Esophagus muscularis mucosa (tissue), 4 donors: Measurements from ENCODE around the gene MEIOB. TPM values are rescaled to one million over a fixed set of nuclear protein-coding genes. Genes with fewer than 3 reads are reported as not detected.

ENCODE experiments used
- DNase-seq: peaks from one replicate; pipeline ENCODE4 v3.0.0-alpha.2; 2017; ENCODE audit errors: extremely low spot score
- H3K27ac ChIP-seq, 4 donors: fragments of 200-600 bp; sonication (generic); replicated peaks in 1 of 4; 1 replicate in 3 of 4; 2 replicates in 1 of 4; pipeline ENCODE4 v1.5.1; 2016 to 2019; ENCODE audit warnings: mild to moderate bottlenecking in 1 of 4
- H3K27me3 ChIP-seq, 4 donors: fragments of 200-600 bp; sonication (generic); one replicate each; pipeline versions ENCODE4 v1.5.1 to v1.6.0; 2016 to 2019
- H3K36me3 ChIP-seq, 4 donors: fragments of 200-600 bp; sonication (generic); one replicate each; pipeline ENCODE4 v1.5.1; 2016 to 2019
- H3K4me1 ChIP-seq, 4 donors: fragments of 200-600 bp; sonication (generic); one replicate each; pipeline ENCODE4 v1.5.1; 2016 to 2019
- H3K4me3 ChIP-seq, 4 donors: fragments of 200-600 bp; sonication (generic); 1 replicate in 2 of 4; 2 replicates in 2 of 4; pipeline ENCODE4 v1.5.1; 2016 to 2019; ENCODE audit warnings: mild to moderate bottlenecking in 4 of 4, moderate library complexity in 1 of 4
- H3K9me3 ChIP-seq, 4 donors: fragments of 200-600 bp; sonication (generic); 1 replicate in 3 of 4; 2 replicates in 1 of 4; pipeline ENCODE4 v1.5.1; 2016 to 2019
- EP300 ChIP-seq: sonication (generic); formaldehyde crosslinking; IDR thresholded peaks from one replicate; pipeline ENCODE4 v1.6.1; 2017; ENCODE audit warnings: antibody characterized with exemption
- POLR2A ChIP-seq: fragments of 450-650 bp; IDR thresholded peaks from one replicate; pipeline ENCODE4 v1.6.1; 2017; ENCODE audit warnings: antibody characterized with exemption, moderate library complexity, mild to moderate bottlenecking, low read depth
- POLR2AphosphoS5 ChIP-seq, 2 donors: sonication (generic); formaldehyde crosslinking; IDR thresholded peaks; one replicate each; pipeline ENCODE4 v1.6.1; 2017; ENCODE audit warnings: antibody characterized with exemption in 2 of 2
- WGBS: methylation state at CpG from one replicate; pipeline ENCODE4 v1.1.5; 2018; 5-methylcytosine and 5-hydroxymethylcytosine counted together
- intact Hi-C: fragments of 100-400 bp; cut with DNase I; formaldehyde crosslinking; loops from one replicate; pipeline ENCODE4 v1.15.1; 2023
- total RNA-seq, 4 donors: library from RNA; depleted of rRNA; stranded (reverse); fragments of >200 nt; gene quantifications; one replicate each; pipeline versions ENCODE4 v1.1.0 to v1.2.1, GENCODE V29; 2016
- TF ChIP-seq, protein P1 (sequence below), 3 experiments: fragments of 200-600 bp in 2 of 3; fragments of 450-650 bp in 1 of 3; sonication (generic) in 2 of 3; IDR thresholded peaks; one replicate each; pipeline ENCODE4 v1.5.1; 2017 to 2019; ENCODE audit warnings: antibody characterized with exemption in 3 of 3, mild to moderate bottlenecking in 2 of 3, moderate library complexity in 1 of 3

Gene MEIOB
- total RNA-seq, 4 donors from 2014 or later: not detected

DNA sequence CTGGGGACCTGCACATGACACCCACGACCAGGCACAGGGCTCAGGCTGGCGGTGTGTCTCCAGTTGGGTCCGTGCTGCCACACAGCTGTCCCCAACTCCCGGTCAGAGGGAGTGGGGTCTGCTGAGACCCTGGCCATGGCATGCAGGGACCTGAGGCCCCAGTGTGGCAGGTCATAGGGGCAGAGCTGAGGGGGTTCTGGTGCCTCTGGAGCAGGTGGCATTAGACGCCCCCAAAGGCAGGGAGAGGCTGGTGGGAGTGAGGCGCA lies 85.0 kb downstream of the MEIOB start:
- Histone ChIP-seq H3K36me3 (peaks cover 15 to 71% (median 69%) of the 10 kb centered on the region in 4 donors), H3K4me3 (no peak overlapping the region), H3K9me3 (no peaks in the 10 kb centered on the region), H3K4me1 (peaks cover 12 to 44% (median 28%) of the 10 kb centered on the region in 4 donors), H3K27me3 (no peaks in the 10 kb centered on the region), H3K27ac (no peak overlapping the region)
- no peak for DNase-seq
- TF ChIP-seq POLR2AphosphoS5 (IDR thresholded peaks at IDR 0.05) (no peak), POLR2A (no peak), EP300 (no peak)
- TF ChIP-seq, protein P1, sequence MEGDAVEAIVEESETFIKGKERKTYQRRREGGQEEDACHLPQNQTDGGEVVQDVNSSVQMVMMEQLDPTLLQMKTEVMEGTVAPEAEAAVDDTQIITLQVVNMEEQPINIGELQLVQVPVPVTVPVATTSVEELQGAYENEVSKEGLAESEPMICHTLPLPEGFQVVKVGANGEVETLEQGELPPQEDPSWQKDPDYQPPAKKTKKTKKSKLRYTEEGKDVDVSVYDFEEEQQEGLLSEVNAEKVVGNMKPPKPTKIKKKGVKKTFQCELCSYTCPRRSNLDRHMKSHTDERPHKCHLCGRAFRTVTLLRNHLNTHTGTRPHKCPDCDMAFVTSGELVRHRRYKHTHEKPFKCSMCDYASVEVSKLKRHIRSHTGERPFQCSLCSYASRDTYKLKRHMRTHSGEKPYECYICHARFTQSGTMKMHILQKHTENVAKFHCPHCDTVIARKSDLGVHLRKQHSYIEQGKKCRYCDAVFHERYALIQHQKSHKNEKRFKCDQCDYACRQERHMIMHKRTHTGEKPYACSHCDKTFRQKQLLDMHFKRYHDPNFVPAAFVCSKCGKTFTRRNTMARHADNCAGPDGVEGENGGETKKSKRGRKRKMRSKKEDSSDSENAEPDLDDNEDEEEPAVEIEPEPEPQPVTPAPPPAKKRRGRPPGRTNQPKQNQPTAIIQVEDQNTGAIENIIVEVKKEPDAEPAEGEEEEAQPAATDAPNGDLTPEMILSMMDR (IDR thresholded peaks at IDR 0.05): no peak
- intact Hi-C loops: loop anchor here (5.0 kb wide), 1 partner anchor 35 kb away; no protein-coding TSS in a partner anchor
- 73% methylated on average over 5 of the region's 6 CpGs for WGBS

DNA sequence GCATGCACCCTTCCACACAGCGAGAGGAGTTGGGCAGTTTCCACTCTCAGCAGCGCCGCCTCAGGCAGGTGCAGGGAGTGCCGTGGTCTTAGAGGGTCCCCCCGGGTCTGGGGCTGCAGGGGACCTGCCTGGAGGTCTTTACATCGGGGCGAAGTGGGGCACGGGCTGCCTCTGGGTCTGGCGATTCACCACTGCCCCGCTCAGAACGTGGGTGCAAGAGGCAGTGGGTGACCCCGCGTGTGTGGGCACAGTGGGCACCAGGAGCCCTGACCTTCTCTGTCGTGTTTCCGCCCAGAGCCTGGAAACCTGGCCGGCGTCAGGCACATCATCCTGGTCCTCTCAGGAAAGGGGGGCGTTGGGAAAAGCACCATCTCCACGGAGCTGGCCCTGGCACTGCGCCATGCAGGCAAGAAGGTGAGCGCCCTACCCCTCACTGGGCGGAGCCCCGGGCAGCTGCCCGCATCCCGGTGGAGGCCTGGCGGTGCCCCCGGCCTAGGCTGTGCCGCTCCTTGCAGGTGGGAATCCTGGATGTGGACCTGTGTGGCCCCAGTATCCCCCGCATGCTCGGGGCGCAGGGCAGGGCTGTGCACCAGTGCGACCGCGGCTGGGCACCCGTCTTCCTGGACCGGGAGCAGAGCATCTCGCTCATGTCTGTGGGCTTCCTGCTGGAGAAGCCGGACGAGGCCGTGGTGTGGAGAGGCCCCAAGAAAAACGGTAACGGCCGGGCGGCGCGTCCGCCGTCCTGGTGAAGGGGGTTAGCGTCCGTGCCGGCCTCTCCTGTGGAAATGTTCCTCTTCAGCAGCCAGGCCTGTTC lies 85.5 kb downstream of the MEIOB start:
- Histone ChIP-seq H3K4me1 (peaks cover 15 to 49% (median 31%) of the 10 kb centered on the region in 4 donors), H3K27me3 (no peaks in the 10 kb centered on the region), H3K9me3 (no peaks in the 10 kb centered on the region), H3K36me3 (peaks cover 15 to 66% (median 63%) of the 10 kb centered on the region in 4 donors), H3K4me3 (no peak overlapping the region), H3K27ac (no peak overlapping the region)
- 87% methylated on average over 29 of the region's 51 CpGs for WGBS
- DNase-seq: no peak
- TF ChIP-seq EP300 (no peak), POLR2A (no peak), POLR2AphosphoS5 (IDR thresholded peaks at IDR 0.05) (no peak)
- TF ChIP-seq, protein P1 (IDR thresholded peaks at IDR 0.05): no peak
- intact Hi-C loops: loop anchor here (5.0 kb wide), 1 partner anchor 36 kb away; no protein-coding TSS in a partner anchor

DNA sequence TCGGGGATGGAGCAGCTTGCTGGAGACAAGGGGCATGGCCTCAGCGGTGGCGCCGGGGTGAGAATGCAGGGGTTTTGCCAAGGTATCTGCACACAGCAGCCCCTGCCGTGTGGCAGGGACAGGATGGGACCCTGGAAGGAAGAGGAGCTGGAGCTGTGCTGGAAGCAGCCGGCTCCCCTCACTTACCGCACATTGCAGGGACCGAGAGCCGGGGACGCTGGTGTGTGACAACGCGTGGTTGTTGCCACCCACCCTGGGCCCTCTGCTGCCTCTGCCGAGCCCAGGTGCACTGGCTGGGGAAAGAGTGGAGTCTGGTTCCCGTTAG lies 86.2 kb downstream of the MEIOB start:
- Histone ChIP-seq H3K36me3 (peaks cover 15 to 63% (median 62%) of the 10 kb centered on the region in 4 donors), H3K9me3 (no peaks in the 10 kb centered on the region), H3K27ac (no peak overlapping the region), H3K4me3 (no peak overlapping the region), H3K27me3 (no peaks in the 10 kb centered on the region), H3K4me1 (peaks cover 21 to 56% (median 37%) of the 10 kb centered on the region in 4 donors)
- intact Hi-C loops: loop anchor here (5.0 kb wide), 1 partner anchor 36 kb away; no protein-coding TSS in a partner anchor
- TF ChIP-seq, protein P1 (IDR thresholded peaks at IDR 0.05): no peak
- TF ChIP-seq POLR2AphosphoS5 (IDR thresholded peaks at IDR 0.05) (no peak), POLR2A (no peak), EP300 (no peak)
- DNase-seq: no peak
- 84% methylated on average over 13 of the region's 14 CpGs for WGBS

DNA sequence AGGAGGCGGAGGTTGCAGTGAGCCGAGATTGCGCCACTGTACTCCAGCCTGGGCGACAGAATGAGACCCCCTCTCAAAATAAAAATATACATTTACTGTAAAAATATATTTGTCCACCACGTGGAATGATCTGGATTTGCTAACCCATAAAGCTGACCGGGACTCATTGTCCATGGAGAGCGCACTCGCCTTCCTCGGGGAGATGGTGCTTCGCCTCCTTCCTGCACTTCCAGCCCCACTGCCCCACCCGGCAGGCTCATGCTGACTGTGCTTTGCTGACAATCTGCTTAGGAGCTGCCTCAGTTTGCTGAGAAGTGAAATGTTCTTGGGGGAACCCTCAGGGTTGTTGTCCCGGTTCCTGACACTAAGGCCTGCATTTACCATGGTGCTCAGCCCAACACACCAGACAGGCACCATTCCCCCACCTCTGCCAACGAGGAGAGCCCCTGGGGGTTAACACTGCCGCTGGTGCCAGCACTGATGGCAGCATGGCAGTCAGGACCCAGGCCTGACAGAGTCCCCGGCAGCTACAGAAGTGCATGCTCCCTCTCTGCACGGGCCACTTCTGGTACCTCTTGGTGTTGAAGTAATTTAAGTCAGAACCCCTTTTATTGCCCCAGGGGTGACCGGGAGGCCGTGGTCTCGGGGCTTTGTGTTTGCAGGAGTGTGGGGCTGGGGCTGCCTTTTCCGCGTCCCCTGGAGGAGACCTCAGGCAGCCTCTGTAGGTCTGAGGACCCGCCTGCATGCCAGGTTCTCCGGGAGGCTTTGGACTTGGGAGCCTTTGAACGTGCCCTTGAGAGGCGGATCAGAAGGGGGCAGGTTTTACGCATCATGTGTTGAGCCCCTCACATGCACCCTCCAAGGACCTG lies 86.8 kb downstream of the MEIOB start:
- H3K27me3 ChIP-seq: no peaks in the 10 kb centered on the region
- TF ChIP-seq, protein P1 (IDR thresholded peaks at IDR 0.05): no peak
- no peak for TF ChIP-seq EP300
- no peak for TF ChIP-seq POLR2A
- TF ChIP-seq POLR2AphosphoS5 (IDR thresholded peaks at IDR 0.05): no peak
- H3K27ac ChIP-seq: no peak overlapping the region
- H3K9me3 ChIP-seq: no peaks in the 10 kb centered on the region
- H3K4me1 ChIP-seq: peaks cover 26 to 62% (median 43%) of the 10 kb centered on the region in 4 donors
- no peak for DNase-seq
- peaks cover 15 to 64% (median 62%) of the 10 kb centered on the region in 4 donors for H3K36me3 ChIP-seq
- no peak overlapping the region for H3K4me3 ChIP-seq
- WGBS: 89% methylated on average over 14 of the region's 26 CpGs
- intact Hi-C loops: loop anchor here (5.0 kb wide), 1 partner anchor 37 kb away; no protein-coding TSS in a partner anchor

Other genes with a start within 250 kb of the MEIOB start
- 10 to 100 TPM; 20.8 to 57.5 (median 38.2) TPM for gene JPT2, start 193.9 kb downstream of the MEIOB start, total RNA-seq
- gene MAPK8IP3, start 166.0 kb downstream of the MEIOB start, total RNA-seq: 10 to 100 TPM; 21.5 to 36.2 (median 28.5) TPM
- gene NME3, start 100.6 kb downstream of the MEIOB start, total RNA-seq: 100 to 1,000 TPM in 1 of 4 donors, 10 to 100 TPM in 3; 64.8 to 101 (median 83.7) TPM
- gene EME2, start 99.4 kb downstream of the MEIOB start, total RNA-seq: 10 to 100 TPM in 1 of 4 donors, 1 to 10 TPM in 3; 5.5 to 10.4 (median 6.5) TPM
- gene MRPS34, start 99.0 kb downstream of the MEIOB start, total RNA-seq: 10 to 100 TPM; 47.1 to 75.2 (median 64.2) TPM
- gene SPSB3, start 89.6 kb downstream of the MEIOB start, total RNA-seq: 100 to 1,000 TPM in 1 of 4 donors, 10 to 100 TPM in 3; 69.1 to 101 (median 78.6) TPM
- gene NUBP2, start 89.2 kb downstream of the MEIOB start, total RNA-seq: 10 to 100 TPM; 82.7 to 93.8 (median 87.6) TPM
- under 1 TPM in 2 of 4 donors, not detected in 2; 0.45 to 0.75 TPM for gene IGFALS, start 78.5 kb downstream of the MEIOB start, total RNA-seq
- gene HAGH, start 45.3 kb downstream of the MEIOB start, total RNA-seq: 100 to 1,000 TPM; 148 to 264 (median 180) TPM
- gene FAHD1, start 45.0 kb downstream of the MEIOB start, total RNA-seq: 10 to 100 TPM; 20.4 to 43.2 (median 39.5) TPM
- gene HS3ST6, start 46.3 kb upstream of the MEIOB start, total RNA-seq: not detected
- 10 to 100 TPM; 46.0 to 78.7 (median 53.1) TPM for gene MSRB1, start 71.0 kb upstream of the MEIOB start, total RNA-seq
- not detected for gene RPL3L, start 82.5 kb upstream of the MEIOB start, total RNA-seq
- 100 to 1,000 TPM; 249 to 381 (median 295) TPM for gene NDUFB10, start 87.4 kb upstream of the MEIOB start, total RNA-seq
- gene RPS2, start 92.7 kb upstream of the MEIOB start, total RNA-seq: 1,000 to 10,000 TPM; 1,144 to 2,342 (median 1,414) TPM
- gene RNF151, start 94.7 kb upstream of the MEIOB start, total RNA-seq: not detected
- gene TBL3, start 99.9 kb upstream of the MEIOB start, total RNA-seq: 10 to 100 TPM; 27.0 to 42.9 (median 36.9) TPM
- gene NOXO1, start 109.3 kb upstream of the MEIOB start, total RNA-seq: under 1 TPM in 1 of 4 donors, not detected in 3; 0.52 TPM
- gene GFER, start 112.0 kb upstream of the MEIOB start, total RNA-seq: 10 to 100 TPM; 14.1 to 38.5 (median 23.7) TPM
- gene SYNGR3, start 117.8 kb upstream of the MEIOB start, total RNA-seq: 1 to 10 TPM; 2.1 to 5.6 (median 3.3) TPM
- 10 to 100 TPM; 23.3 to 46.5 (median 34.9) TPM for gene ZNF598, start 137.7 kb upstream of the MEIOB start, total RNA-seq
- not detected for gene NPW, start 147.6 kb upstream of the MEIOB start, total RNA-seq
- 100 to 1,000 TPM in 2 of 4 donors, 10 to 100 TPM in 2; 45.3 to 130 (median 88.3) TPM for gene NHERF2, start 154.7 kb upstream of the MEIOB start, total RNA-seq
- gene NTHL1, start 175.7 kb upstream of the MEIOB start, total RNA-seq: 10 to 100 TPM; 11.8 to 25.2 (median 18.9) TPM
- 10 to 100 TPM; 41.3 to 71.7 (median 52.0) TPM for gene TSC2, start 175.8 kb upstream of the MEIOB start, total RNA-seq